ENCODE results near the gene GZMM.
"Not testable (repeated sequence)": the region's sequence is repeated elsewhere in the genome, so short reads cannot be mapped to it uniquely, and the experiment has no call there.

GZMM gene

DNA sequence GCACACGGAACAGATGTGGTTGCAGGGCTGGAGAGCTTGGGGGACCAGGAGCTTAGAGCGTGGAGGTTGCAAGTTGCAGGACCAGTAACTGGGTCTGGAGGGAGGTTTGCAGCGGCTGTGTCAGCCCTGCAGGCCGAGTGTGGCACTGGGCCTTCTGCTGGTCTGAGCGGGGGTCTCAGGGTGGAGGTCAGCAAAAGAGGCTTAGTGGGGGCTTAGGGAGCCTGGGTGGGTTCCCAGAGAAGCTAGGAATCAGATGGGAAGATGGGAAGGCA lies 40.1 kb downstream of the GZMM start:
- no peak for DNase-seq

- DNase-seq, result peak; percentile 31
Observed at GRCh38 chr19:584240-585001, 40.6 kb downstream of the GZMM start.

DNA sequence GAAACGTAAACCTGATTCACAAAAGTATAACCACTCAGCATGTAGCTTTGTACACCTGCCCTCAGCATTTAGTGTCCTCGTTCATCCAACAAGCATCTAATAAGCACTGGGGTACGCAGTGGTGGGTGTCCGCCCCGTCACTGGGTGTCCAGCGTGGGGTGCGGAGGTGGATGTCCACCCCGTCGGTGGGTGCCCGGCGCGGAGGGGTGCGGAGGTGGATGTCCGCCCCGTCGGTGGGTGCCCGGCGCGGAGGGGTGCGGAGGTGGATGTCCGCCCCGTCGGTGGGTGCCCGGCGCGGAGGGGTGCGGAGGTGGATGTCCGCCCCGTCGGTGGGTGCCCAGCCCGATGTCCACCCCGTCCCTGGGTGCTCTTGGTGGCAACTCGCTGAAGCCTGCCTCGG lies 41.3 kb downstream of the GZMM start:
- DNase-seq, result not testable (repeated sequence)

GRCh38 chr19:585551-586110 lies 41.8 kb downstream of the GZMM start:
- DNase-seq, result no peak

DNA sequence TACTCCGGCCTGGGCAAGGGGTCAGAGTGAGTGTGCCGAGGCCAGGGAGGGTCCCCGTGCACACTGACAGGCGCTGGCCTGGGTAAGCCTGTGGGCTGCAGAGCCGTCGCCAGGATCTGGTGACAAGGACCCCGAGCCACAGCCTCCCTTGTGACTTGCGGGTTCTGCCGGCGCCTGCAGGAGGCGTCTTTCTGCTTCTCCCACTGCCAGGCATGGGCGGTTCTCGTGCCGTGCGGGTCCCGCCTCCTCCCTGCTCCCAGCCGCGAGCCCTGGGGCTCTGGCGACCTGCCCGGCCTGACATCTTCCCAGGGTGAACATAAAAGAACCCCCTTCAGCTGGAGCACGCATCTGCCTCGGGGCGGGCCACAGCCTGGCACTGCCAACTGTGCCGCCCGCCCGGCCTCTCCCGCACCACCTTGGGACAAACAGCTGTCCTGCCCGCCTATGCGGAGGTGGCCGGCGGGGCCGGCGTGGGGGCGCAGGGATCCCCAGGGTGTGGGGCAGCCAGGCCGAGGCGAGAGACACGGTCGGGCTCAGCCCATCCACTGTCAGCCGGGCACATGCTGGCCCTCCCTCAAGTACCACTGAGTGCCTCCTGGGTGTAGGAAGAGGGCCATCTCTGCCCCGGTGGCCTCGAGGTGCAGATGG lies 44.4 kb downstream of the GZMM start:
- DNase-seq, result peak; percentile 92

- DNase-seq, result peak; percentile 47
Observed at GRCh38 chr19:588741-589692, 45.2 kb downstream of the GZMM start.

DNA sequence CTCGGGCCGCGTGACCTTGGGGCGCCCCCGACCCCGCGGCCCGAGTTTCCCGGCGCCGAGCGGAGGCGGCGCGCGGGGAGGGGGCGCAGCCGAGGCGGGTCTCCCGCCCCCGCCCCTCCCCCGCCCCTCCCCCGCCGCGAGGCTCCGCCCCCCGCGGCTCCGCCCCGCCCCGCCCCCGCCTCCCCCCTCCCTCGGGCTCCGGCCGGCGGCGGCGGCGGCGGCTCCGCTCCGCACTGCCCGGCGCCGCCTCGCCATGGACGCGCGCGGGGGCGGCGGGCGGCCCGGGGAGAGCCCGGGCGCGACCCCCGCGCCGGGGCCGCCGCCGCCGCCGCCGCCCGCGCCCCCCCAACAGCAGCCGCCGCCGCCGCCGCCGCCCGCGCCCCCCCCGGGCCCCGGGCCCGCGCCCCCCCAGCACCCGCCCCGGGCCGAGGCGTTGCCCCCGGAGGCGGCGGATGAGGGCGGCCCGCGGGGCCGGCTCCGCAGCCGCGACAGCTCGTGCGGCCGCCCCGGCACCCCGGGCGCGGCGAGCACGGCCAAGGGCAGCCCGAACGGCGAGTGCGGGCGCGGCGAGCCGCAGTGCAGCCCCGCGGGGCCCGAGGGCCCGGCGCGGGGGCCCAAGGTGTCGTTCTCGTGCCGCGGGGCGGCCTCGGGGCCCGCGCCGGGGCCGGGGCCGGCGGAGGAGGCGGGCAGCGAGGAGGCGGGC lies 46.0 kb downstream of the GZMM start, which contains the start of gene HCN2:
Gene HCN2 (plus strand): TSS at position 189 of the 703 bp plus-strand sequence. CDS start 65 bp downstream, at position 254.
- no peak for DNase-seq

DNA sequence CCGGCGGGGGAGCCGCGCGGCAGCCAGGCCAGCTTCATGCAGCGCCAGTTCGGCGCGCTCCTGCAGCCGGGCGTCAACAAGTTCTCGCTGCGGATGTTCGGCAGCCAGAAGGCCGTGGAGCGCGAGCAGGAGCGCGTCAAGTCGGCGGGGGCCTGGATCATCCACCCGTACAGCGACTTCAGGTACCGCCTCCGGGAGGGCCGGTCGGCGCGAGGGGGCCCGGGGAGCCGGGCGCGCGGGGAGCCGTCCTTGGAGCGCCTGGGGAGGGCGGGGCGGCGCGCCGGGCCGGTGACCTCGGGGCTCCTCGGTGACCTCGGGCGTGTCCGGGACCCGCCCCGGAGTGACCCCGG lies 46.5 kb downstream of the GZMM start:
- no peak for DNase-seq

GRCh38 chr19:590750-591098 lies 46.9 kb downstream of the GZMM start:
- DNase-seq, result no peak

DNA sequence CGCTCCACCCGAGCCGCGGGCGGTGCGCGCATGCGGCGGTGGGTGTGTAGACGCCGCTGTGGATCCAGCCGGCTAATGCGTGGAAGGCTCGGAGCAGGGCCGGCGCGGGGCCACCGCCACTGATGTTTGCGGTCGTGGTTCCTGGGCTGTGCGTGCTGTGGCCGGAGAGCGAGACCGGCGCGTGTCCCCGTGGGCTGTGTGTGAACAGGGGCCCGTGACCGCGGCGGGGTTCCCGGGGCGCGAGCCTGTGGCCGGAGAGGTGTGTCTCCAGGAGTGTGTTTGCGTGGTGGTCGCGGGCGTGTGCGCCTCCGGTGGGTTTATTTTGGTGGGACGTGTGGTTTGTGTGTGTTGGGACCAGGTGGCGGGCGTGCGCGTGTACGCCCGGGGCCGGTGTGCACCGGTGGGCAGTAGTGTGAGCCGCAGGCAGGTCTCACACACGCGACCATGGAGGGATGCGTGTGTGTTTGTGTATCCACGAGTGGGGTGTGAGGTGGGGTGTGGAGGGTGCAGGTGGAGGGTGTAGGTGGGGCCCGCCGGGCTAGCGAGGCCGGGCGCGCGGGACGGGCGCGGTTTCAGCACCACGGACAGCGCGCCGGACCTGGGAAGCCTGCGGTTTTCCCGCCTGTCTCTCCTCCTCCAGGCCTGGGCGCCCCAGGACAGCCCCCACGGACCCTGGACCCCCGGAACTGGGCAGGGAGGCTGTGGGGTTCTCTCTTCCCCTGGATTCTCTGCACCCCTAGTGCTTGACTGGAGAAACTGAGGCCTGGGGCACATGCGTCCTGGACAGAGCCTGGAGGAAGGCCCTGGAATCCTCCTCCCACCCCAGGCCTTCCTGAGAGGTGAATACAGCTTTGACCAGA lies 47.5 kb downstream of the GZMM start:
- DNase-seq, result no peak

GRCh38 chr19:592101-592500 lies 48.2 kb downstream of the GZMM start:
- DNase-seq, result no peak

DNA sequence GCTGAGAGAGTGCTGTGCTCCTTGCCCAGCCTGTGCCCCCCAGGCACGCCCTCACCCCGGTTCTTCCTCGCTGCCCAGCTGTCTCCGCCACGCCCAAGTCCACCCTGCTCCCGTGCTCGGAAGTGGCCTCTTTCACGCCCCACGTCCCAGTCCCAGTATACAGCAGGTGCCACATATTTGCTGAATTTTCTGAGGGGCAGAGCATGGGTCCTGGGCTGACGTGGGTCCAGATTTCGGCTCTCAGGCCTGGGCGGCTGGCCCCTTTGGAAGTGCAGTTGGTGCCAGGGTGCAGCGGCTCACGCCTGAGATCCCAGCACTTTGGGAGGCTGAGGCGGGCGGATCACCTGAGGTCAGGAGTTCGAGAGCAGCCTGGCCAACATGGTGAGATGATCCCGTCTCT lies 49.2 kb downstream of the GZMM start:
- no peak for DNase-seq

- DNase-seq, result no peak
Observed at GRCh38 chr19:593505-593904, 49.7 kb downstream of the GZMM start.

DNA sequence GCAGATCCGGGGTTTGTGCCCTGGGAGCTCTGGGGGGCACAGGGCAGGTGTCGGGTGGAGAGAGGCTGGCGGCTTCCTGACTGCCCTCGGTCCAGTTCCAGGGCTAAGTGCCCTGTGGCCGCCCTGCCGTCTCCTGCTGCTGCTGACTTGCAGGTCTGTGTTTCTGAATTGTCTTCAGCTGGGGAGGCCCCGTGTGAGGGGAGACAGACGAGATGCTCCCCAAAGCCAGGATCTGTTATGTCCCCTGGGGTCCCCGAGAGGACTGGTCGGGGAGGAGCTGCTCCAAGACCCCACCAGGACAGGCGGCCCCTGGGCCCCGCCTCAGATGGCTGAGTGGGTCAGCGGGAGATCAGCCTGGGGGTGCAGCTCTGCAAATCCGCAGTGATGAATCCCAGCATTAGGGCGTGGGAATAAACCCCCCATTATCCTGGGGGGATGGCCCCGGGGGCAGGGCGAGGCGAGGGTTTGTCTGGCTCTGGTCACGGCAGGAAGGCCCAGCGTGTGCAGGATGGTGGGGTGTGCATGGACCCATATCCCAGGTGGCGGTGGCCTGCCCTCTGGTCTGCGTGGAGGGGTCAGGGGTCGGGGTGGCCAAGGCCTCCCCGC lies 50.5 kb downstream of the GZMM start:
- no peak for DNase-seq

GRCh38 chr19:595326-596262 lies 51.7 kb downstream of the GZMM start:
- DNase-seq, result no peak

DNA sequence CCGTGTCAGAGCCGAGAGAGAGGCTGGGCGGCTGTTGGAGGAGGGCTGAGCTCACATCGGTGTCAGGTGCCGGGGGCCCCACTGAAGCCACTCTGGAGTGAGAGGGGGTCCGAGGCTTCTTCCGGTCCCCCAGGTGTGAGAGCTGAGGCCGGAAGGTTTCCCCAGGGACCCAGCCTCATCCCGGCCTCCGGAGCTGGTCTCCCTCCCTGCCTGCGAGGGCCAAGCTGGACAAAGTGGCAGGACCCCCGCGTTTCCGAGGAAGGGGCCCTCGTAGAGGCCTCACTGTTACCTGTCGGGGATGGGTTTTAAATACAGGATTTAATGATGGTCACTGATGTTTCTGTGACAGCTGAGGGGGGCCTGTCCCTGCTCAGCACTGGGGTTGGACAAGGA lies 52.4 kb downstream of the GZMM start:
- DNase-seq, result no peak

GRCh38 chr19:597406-598315 lies 53.8 kb downstream of the GZMM start:
- DNase-seq, result no peak

Measured in NCI-H1436 (cell line).